DOHH2 (cell line): ENCODE measurements around the gene ATP4A.

ENCODE experiments used
- EZH2phosphoT487 ChIP-seq: fragments of 200-600 bp; sonication (generic); IDR thresholded peaks from 2 replicates; pipeline ENCODE4 v1.6.1; 2017; ENCODE audit warnings: borderline replicate concordance, mild to moderate bottlenecking, antibody characterized with exemption, low read length, moderate library complexity, mixed read lengths
- TF ChIP-seq, protein P1 (sequence below): fragments of 200-600 bp; sonication (generic); IDR thresholded peaks from one replicate; pipeline ENCODE4 v1.5.1; 2014; ENCODE audit warnings: antibody characterized with exemption, mild to moderate bottlenecking, low read depth, low read length; ENCODE audit not compliant: poor library complexity, severe bottlenecking

- TF ChIP-seq, protein P1, sequence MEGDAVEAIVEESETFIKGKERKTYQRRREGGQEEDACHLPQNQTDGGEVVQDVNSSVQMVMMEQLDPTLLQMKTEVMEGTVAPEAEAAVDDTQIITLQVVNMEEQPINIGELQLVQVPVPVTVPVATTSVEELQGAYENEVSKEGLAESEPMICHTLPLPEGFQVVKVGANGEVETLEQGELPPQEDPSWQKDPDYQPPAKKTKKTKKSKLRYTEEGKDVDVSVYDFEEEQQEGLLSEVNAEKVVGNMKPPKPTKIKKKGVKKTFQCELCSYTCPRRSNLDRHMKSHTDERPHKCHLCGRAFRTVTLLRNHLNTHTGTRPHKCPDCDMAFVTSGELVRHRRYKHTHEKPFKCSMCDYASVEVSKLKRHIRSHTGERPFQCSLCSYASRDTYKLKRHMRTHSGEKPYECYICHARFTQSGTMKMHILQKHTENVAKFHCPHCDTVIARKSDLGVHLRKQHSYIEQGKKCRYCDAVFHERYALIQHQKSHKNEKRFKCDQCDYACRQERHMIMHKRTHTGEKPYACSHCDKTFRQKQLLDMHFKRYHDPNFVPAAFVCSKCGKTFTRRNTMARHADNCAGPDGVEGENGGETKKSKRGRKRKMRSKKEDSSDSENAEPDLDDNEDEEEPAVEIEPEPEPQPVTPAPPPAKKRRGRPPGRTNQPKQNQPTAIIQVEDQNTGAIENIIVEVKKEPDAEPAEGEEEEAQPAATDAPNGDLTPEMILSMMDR: no peak
- TF ChIP-seq EZH2phosphoT487: no peak
Observed at GRCh38 chr19:35545001-35545854, 18.2 kb downstream of the ATP4A start, which contains the start of gene TMEM147.
